Hematopoietic multipotent progenitor cell treated with erythropoietin and hydrocortisone succinate and interleukin-3 and kit ligand, for 4 days (in vitro differentiated cells): ENCODE results near the gene LARP4.
A peak's percentile ranks its signal among the peaks of the same experiment; 100 is the strongest.
"Not testable (repeated sequence)": the region's sequence is repeated elsewhere in the genome, so short reads cannot be mapped to it uniquely, and the experiment has no call there.

Source experiments
- DNase-seq: peaks from one replicate; pipeline ENCODE4 v3.0.0-alpha.2; 2015

LARP4 gene

DNA sequence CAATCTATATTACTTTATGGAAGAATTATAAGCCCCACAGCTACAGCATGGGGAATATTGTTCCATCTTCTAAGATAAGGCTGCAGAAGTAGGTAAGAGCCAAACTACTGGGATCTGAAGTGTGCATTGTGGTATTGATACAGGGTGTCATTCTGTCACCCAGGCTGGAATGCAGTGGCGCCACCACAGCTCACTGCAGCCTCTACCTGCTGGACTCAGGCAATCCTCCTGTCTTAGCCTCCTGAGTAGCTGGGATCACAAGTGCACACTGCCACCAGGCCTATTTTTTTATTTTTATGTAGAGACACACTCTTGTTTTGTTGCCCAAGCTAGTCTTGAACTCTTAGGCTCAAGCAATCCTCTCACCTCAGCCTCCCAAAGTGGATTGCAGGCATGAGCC is 82.8 kb downstream of the LARP4 start:
- DNase-seq, result no peak

GRCh38 chr12:50488801-50489200 is 88.1 kb downstream of the LARP4 start:
- no peak for DNase-seq

DNA sequence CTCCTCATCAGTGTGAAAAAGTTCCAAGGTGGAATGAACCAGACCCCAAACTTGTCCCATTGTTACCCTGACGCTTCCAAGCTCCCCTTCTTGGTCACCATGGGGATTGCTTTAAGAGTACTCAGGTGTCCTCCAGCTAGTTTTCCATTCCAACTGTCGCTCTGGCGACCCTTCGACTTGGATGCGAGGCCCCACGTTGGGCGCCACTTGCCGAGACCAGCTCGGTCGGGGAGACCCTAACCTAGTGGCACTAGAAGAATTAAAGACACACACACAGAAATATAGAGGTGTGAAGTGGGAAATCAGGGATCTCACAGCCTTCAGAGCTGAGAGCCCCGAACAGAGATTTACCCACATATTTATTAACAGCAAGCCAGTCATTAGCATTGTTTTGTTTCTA is 97.4 kb downstream of the LARP4 start:
- DNase-seq, result not testable (repeated sequence)

- DNase-seq, result peak; percentile 96
Measured at GRCh38 chr12:50504798-50505674, 104.4 kb downstream of the LARP4 start, which contains the start of gene DIP2B. Gene DIP2B, plus strand, starts transcription at chr12:50504985. Its CDS starts 156 bp downstream, at chr12:50505141.

- DNase-seq, result peak; percentile 83
Measured at GRCh38 chr12:50505675-50506530, 105.2 kb downstream of the LARP4 start.

DNA sequence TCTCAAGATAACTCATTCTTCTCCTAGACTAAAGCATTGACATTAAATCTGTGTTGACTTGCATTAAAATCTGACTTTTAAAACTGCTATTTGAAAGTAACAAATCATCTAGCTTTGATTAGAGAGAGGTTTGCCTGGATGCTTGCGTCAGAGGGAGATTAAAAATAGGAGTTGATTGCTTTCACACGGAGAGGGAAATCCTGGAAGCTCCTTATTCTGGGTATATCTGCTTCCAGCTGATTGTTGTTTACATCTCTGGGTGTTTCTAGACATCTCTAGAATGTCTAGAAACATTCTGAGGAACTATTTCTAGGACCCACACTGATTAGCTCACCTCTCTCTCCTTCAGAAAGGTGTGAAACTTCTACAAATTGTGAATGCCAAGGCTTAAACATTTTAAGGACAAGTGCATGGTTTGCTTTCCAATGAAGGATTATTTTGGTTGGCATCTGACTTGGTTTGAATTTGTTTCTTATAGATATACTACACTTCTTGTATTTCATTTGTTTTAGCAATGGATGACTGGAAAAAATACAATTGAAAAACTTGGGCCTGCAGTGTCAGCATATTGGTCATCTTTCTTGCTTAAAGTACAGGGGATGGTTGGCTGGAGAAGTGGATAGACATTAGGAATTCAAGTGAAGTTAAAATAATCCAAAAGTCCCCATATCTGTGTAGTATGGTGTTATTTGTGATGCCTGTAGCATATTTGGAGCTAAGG is 106.2 kb downstream of the LARP4 start:
- no peak for DNase-seq

DNA sequence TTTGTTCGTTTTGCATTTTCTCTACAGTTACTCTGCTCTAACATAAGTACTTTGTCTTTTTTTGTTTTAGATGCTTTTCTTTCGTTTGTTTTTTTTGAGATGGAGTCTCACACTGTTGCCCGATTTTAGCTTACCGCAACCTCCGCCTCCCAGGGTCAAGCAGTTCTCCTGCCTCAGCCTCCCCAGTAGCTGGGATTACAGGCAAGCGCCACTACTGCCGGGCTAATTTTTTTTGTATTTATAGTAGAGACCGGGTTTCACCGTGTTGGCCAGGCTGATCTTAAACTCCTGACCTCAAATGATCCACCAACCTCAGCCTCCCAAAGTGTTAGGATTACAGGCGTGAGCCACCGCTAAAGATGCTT is 106.8 kb downstream of the LARP4 start:
- DNase-seq, result no peak

DNA sequence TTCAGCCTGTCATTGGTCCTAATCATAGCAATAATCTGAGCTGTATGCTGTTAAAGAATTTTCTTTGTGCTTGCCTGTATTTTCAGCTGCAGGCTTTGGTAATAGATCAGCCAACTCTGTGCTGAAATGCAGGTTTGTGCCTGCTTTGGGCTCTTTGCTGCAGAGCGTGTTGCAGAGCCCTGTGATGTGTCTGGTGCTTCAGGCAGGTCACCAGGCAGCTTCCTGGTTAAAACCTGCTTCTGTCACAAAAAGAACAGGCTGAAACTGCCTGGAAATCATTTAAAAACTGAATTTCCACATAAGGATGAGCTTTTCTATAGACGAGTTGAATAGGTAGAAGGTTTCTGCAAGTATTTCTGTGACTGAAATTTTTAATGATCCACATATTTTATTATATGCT is 107.2 kb downstream of the LARP4 start:
- DNase-seq, result no peak

DNA sequence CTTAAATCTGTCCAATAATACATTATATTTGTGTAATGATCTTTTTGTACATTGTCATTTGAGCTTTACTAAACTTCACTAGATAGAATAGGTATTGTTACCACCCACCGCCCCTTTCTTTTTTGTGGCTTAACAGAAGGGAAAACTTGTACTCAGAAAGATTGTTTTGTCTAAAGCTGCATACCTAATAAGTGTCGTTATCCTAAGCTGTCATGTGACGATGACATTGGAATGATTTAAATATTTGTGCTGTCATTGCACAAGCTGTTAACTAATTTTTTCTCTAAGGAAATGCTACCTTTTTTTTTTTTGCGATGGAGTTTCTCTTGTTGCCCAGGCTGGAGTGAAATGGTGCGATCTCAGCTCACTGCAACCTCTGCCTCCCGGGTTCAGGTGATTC is 107.7 kb downstream of the LARP4 start:
- no peak for DNase-seq

GRCh38 chr12:50508970-50509663 is 108.4 kb downstream of the LARP4 start:
- DNase-seq, result peak; percentile 76

- peak; percentile 26 for DNase-seq
Measured at GRCh38 chr12:50514526-50515276, 114.0 kb downstream of the LARP4 start.

- peak; percentile 73 for DNase-seq
Measured at GRCh38 chr12:50515587-50515986, 114.9 kb downstream of the LARP4 start.

- DNase-seq, result peak; percentile 86
Measured at GRCh38 chr12:50517421-50518048, 116.8 kb downstream of the LARP4 start.

- no peak for DNase-seq
Measured at GRCh38 chr12:50518090-50518489, 117.4 kb downstream of the LARP4 start.

DNA sequence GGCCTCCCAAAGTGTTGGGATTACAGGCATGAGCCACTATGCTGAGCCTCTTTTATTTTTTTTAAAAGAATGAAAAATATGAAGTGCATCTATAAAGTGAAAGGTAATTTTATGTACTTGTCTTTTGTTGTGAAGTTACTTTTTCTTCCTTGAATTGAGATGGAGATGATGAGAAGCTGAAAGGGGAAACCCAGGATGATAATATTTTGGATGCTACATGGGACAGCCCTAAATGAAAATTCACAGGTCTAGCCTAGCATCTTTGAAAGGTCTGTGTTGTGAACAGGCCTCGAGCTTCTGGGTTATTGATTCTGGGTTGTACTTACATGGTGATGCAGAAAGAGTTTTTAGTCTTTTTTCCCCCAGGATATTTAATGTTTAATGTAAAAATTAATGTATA is 118.7 kb downstream of the LARP4 start:
- no peak for DNase-seq

- peak; percentile 39 for DNase-seq
Measured at GRCh38 chr12:50520416-50521207, 119.9 kb downstream of the LARP4 start.

DNA sequence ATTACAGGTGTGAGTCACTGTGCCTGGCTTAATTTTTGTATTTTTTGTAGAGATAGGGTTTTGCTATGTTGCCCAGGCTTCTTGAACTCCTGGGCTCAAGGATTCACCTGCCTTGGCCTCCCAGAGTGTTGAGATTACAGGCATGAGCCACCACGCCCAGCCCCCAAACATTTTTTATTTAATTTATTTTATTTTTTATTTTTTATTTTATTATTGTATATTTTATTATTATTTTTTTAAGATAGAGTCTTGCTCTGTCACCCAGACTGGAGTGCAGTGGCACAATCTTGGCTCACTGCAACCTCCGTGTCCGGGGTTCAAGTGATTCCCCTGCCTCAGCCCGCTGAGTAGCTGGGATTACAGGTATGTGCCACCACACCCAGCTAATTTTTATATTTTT is 121.1 kb downstream of the LARP4 start:
- not testable (repeated sequence) for DNase-seq

DNA sequence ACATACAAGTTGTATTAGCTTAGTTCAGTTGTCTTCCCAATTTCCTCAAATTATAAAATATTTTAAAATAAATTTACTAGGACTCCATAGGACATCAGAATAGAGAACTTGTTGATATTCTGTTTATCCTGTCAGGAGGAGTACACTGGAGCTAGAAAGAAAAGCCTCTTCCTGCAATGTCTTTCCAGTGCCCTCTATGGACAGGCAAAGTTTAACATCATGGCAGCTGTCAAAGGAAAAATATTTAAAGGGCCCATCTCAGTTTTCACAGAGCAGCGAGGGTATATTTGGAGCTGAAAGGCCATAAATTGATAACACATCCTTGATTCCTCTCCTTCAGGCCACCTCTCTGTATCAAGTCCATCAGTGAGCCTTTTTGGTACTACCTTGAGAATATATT is 123.1 kb downstream of the LARP4 start:
- DNase-seq, result no peak

- no peak for DNase-seq
Measured at GRCh38 chr12:50524621-50525020, 123.9 kb downstream of the LARP4 start.

DNA sequence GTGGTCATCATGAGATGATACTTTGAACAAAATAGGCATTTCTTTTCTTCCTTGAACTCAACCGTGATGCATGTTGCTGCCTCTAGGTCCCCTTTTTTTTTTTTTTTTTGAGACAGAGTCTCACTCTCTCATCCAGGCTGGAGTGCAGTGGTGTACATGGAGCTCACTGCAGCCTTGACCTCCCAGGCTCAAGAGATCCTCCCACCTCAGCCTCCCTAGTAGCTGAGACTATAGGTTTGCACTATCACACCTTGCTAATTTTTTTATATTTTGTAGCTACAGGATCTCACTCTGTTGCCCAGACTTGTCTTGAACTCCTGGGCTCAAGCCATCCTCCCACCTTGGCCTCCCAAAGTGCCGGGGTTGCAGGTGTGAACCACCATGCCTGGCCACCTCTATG is 124.7 kb downstream of the LARP4 start:
- no peak for DNase-seq

- no peak for DNase-seq
Measured at GRCh38 chr12:50527359-50527726, 126.7 kb downstream of the LARP4 start.
